Mammary epithelial cell (primary cell): Measurements from ENCODE around the gene SH2D7.

Experiments used
- CTCF ChIP-seq, 2 donors: IDR thresholded peaks in 1 of 2; conservative IDR thresholded peaks in 1 of 2; 2 replicates each; pipeline ENCODE4 v1.5.1; 2011 to 2012; ENCODE audit warnings: inconsistent platforms in 2 of 2, low read length in 2 of 2, mild to moderate bottlenecking in 2 of 2, control low read depth in 1 of 2, low read depth in 1 of 2; ENCODE audit not compliant: insufficient read depth in 1 of 2; ENCODE audit errors: extremely low read depth in 1 of 2
- EZH2 ChIP-seq: IDR thresholded peaks from 2 replicates; pipeline ENCODE4 v1.6.1; 2012; ENCODE audit warnings: low read length, inconsistent platforms, borderline replicate concordance

- TF ChIP-seq CTCF (conservative IDR thresholded peaks at IDR 0.05 in 1 of 2, IDR thresholded peaks at IDR 0.05 in 1 of 2; ENCODE audit: extremely low read depth in 1 of 2, insufficient read depth in 1 of 2, low read depth in 1 of 2, low read length in 2 of 2): no peak
- no peak for TF ChIP-seq EZH2
Observed at GRCh38 chr15:78133801-78134200, 41.4 kb downstream of the SH2D7 start.
